OCI-LY7 (cell line): Measurements from ENCODE around the gene LRRC9. TPM values are rescaled to one million over a fixed set of nuclear protein-coding genes. Genes with fewer than 3 reads are reported as not detected.
"Not testable (repeated sequence)": the region's sequence is repeated elsewhere in the genome, so short reads cannot be mapped to it uniquely, and the experiment has no call there.

Source experiments
- BruUV-seq: library from RNA; stranded (reverse); fragments of 400-500 nt; replicated peaks from 2 replicates; lab custom pipeline; 2021; lab: Mats Ljungman, UMichigan
- CTCF ChIA-PET: fragments of 300-600 bp; sonication (Branson Sonifier 250); formaldehyde crosslinking; loops from one replicate; lab custom pipeline; 2022; ENCODE audit warnings: antibody characterized with exemption; ENCODE audit not compliant: unreplicated experiment; lab: Charles Lee
- POLR2A ChIA-PET: fragments of 300-600 bp; sonication (Branson Sonifier 250); formaldehyde crosslinking; loops from one replicate; lab custom pipeline; 2022; ENCODE audit warnings: antibody characterized with exemption; lab: Charles Lee
- DNase-seq: peaks from one replicate; pipeline ENCODE4 v3.0.0-alpha.2; 2015; ENCODE audit warnings: low spot score
- H2AFZ ChIP-seq: fragments of 200-600 bp; sonication (generic), shearing (Covaris generic); 2 replicates; pipeline ENCODE4 v1.6.1; 2014; ENCODE audit warnings: mild to moderate bottlenecking, antibody characterized with exemption, low read length, moderate library complexity
- H3K27ac ChIP-seq: fragments of 200-600 bp; sonication (generic); 2 replicates; pipeline ENCODE4 v1.5.1; 2014; ENCODE audit warnings: mixed run types, low read depth, mild to moderate bottlenecking, moderate library complexity, low read length, inconsistent platforms; ENCODE audit not compliant: poor library complexity, severe bottlenecking
- H3K36me3 ChIP-seq: fragments of 200-600 bp; sonication (generic); 2 replicates; pipeline ENCODE4 v1.6.1; 2014; ENCODE audit warnings: mild to moderate bottlenecking, antibody characterized with exemption, low read length, moderate library complexity, mixed read lengths; ENCODE audit not compliant: insufficient read depth
- H3K4me1 ChIP-seq: fragments of 200-600 bp; sonication (generic); 2 replicates; pipeline ENCODE4 v1.5.1; 2014; ENCODE audit warnings: mild to moderate bottlenecking, low read length; ENCODE audit not compliant: insufficient read depth, poor library complexity, severe bottlenecking
- H3K4me2 ChIP-seq: fragments of 200-600 bp; sonication (generic); 2 replicates; pipeline ENCODE4 v1.6.1; 2014; ENCODE audit warnings: mild to moderate bottlenecking, low read length
- H3K4me3 ChIP-seq: fragments of 200-600 bp; sonication (generic); 2 replicates; pipeline ENCODE4 v1.5.1; 2014; ENCODE audit warnings: mild to moderate bottlenecking, low read depth, low read length; ENCODE audit not compliant: poor library complexity, severe bottlenecking
- H3K79me2 ChIP-seq: fragments of 200-600 bp; sonication (generic); 2 replicates; pipeline ENCODE4 v1.6.1; 2016; ENCODE audit warnings: low read depth, mild to moderate bottlenecking, low read length, moderate library complexity, mixed read lengths; ENCODE audit not compliant: insufficient read depth
- H3K9me2 ChIP-seq: fragments of 200-600 bp; sonication (generic); 2 replicates; pipeline ENCODE4 v1.6.1; 2016; ENCODE audit warnings: mild to moderate bottlenecking, low read length, mixed read lengths; ENCODE audit not compliant: insufficient read depth
- H3K9me3 ChIP-seq: fragments of 200-600 bp; sonication (generic); 2 replicates; pipeline ENCODE4 v1.6.1; 2014; ENCODE audit warnings: mild to moderate bottlenecking, mixed run types, low read length, mixed read lengths
- H4K20me1 ChIP-seq: fragments of 200-600 bp; sonication (generic); 2 replicates; pipeline ENCODE4 v1.6.1; 2014; ENCODE audit warnings: mild to moderate bottlenecking, antibody characterized with exemption, low read length, moderate library complexity, mixed read lengths; ENCODE audit not compliant: insufficient read depth
- CTCF ChIP-seq: fragments of 200-600 bp; sonication (generic); conservative IDR thresholded peaks from 2 replicates; pipeline ENCODE4 v1.5.1; 2014; ENCODE audit warnings: mild to moderate bottlenecking, antibody characterized with exemption, low read length, moderate library complexity, mixed read lengths
- EZH2phosphoT487 ChIP-seq: fragments of 200-600 bp; sonication (generic); IDR thresholded peaks from 2 replicates; pipeline ENCODE4 v1.6.1; 2018; ENCODE audit warnings: low read depth, borderline replicate concordance, mild to moderate bottlenecking, mixed run types, antibody characterized with exemption, low read length, moderate library complexity, mixed read lengths
- intact Hi-C: fragments of 100-400 bp; cut with micrococcal nuclease; formaldehyde crosslinking; loops from one replicate; pipeline ENCODE4 v1.10.0; 2022; ENCODE audit not compliant: unreplicated experiment
- total RNA-seq, 2 experiments: library from RNA; depleted of rRNA in 1 of 2; stranded (reverse); fragments of >200 nt in 1 of 2; shearing (Covaris generic) in 1 of 2; gene quantifications; 2 replicates each; pipeline ENCODE4 v1.2.3, GENCODE V29; 2014 to 2022

Gene LRRC9
- total RNA-seq, 2 experiments from 2014 or later, result 0.65 TPM; not detected in 1

DNA sequence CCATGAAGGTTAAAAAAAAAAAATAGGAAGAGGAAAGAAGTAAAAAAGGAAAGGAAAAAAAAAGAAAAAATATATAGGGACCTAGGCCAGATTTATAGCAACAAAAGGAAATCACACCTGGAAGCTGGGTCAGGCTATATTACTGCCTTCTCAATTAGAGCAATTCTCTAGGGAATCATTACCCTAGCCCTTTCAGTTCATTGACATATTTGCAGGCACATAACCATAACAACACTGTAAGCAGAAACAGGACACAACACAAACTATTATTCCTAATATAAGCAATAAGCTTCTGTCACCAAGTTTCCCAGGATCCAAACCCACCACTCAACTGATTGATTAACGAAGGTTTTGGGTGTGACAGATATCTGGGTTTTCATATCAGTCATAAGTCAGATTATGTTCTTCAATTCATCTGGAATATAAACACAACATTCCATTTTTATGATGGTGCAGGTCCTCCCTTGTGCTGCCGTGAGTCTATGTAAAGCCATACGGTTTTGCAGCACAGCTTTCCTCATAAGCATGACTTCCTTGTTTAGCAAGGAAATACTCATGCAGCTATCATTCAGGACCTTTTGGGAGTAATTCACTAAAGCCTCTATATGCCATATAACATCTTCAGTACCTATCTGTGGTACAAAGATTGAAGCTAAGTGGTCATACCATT, 176.0 kb downstream of the LRRC9 start:
- CTCF ChIA-PET, result no interaction called here
- Histone ChIP-seq H3K4me1 (peaks cover 26% of the 10 kb centered on the region), H3K79me2 (peaks cover 80% of the 10 kb centered on the region), H4K20me1 (peaks cover 25% of the 10 kb centered on the region; the same call in 1 of the 2 replicates), H3K4me2 (peak overlapping the region; percentile 94), H2AFZ (no peak overlapping the region), H3K4me3 (no peak overlapping the region), H3K36me3 (peaks cover 50% of the 10 kb centered on the region), H3K27ac (no peak overlapping the region), H3K9me3 (no peaks in the 10 kb centered on the region), H3K9me2 (no peaks in the 10 kb centered on the region)
- BruUV-seq, result no TSS peak
- intact Hi-C loops, result no loop called here
- TF ChIP-seq EZH2phosphoT487, result no peak
- TF ChIP-seq CTCF, result no peak
- DNase-seq, result peak; percentile 15
- POLR2A ChIA-PET, result interaction anchor here (0.7 to 1.7 kb wide), 7 partner anchors 9 to 1068 kb away, joined by 3 to 10 read pairs (median 4); no protein-coding TSS in a partner anchor

GRCh38 chr14:60097974-60098373, 178.0 kb downstream of the LRRC9 start:
- peaks cover 92% of the 10 kb centered on the region for H3K79me2 ChIP-seq
- no peak for DNase-seq
- no peaks in the 10 kb centered on the region for H3K9me3 ChIP-seq
- TF ChIP-seq CTCF, result no peak
- no peak overlapping the region for H3K27ac ChIP-seq
- CTCF ChIA-PET, result no interaction called here
- H4K20me1 ChIP-seq, result peaks cover 22% of the 10 kb centered on the region; the same call in 1 of the 2 replicates
- peaks cover 61% of the 10 kb centered on the region for H3K36me3 ChIP-seq
- BruUV-seq, result no TSS peak
- H3K4me3 ChIP-seq, result no peak overlapping the region
- intact Hi-C loops, result no loop called here
- H2AFZ ChIP-seq, result no peak overlapping the region
- no peaks in the 10 kb centered on the region for H3K9me2 ChIP-seq
- H3K4me2 ChIP-seq, result no peak overlapping the region
- H3K4me1 ChIP-seq, result peaks cover 26% of the 10 kb centered on the region
- POLR2A ChIA-PET, result interaction anchor here (0.6 to 0.7 kb wide), 2 partner anchors 459 to 1645 kb away, joined by 3 read pairs; no protein-coding TSS in a partner anchor

GRCh38 chr14:60099855-60100254, 179.9 kb downstream of the LRRC9 start:
- CTCF ChIA-PET, BruUV-seq: not testable (repeated sequence)
- POLR2A ChIA-PET, result interaction anchor here (0.7 kb wide), 1 partner anchor 1080 kb away, joined by 3 read pairs; no protein-coding TSS in a partner anchor

More at GRCh38 chr14:60099855-60100254, 179.9 kb downstream of the LRRC9 start:
- Histone ChIP-seq H3K36me3 (peaks cover 77% of the 10 kb centered on the region), H3K4me1 (peaks cover 10% of the 10 kb centered on the region), H3K79me2 (peaks cover 89% of the 10 kb centered on the region)
- not testable (repeated sequence) for H3K4me3 ChIP-seq, DNase-seq, H2AFZ ChIP-seq, H3K9me2 ChIP-seq, H4K20me1 ChIP-seq, H3K27ac ChIP-seq, H3K9me3 ChIP-seq, H3K4me2 ChIP-seq
- intact Hi-C loops, result loop anchor here (5.0 kb wide), 1 partner anchor 47 kb away; no protein-coding TSS in a partner anchor
